ENCODE data around the gene ITPK1.

Gene ITPK1

GRCh38 chr14:92938235-92938875 lies 177.4 kb downstream of the ITPK1 start:
- Histone ChIP-seq H3K4me1 (ENCODE audit: low read length) (no peaks in the 10 kb centered on the region), H3F3A (ENCODE audit: insufficient read depth, low read length) (no peaks in the 10 kb centered on the region), H3K9me3 (replicated peaks; ENCODE audit: insufficient read depth, low read length) (no peaks in the 10 kb centered on the region), H3K36me3 (replicated peaks; ENCODE audit: insufficient read depth, low read length) (no peaks in the 10 kb centered on the region), H3K4me3 (ENCODE audit: low read length) (no peak overlapping the region), H2AFZ (ENCODE audit: low read length) (no peak overlapping the region), H3K9me2 (replicated peaks; ENCODE audit: insufficient read depth, low read length) (no peaks in the 10 kb centered on the region), H3K27me3 (replicated peaks; ENCODE audit: insufficient read depth, low read length) (no peaks in the 10 kb centered on the region), H4K20me1 (ENCODE audit: insufficient read depth, low read length) (no peaks in the 10 kb centered on the region), H3K9ac (ENCODE audit: low read length) (no peak overlapping the region), H3K4me2 (ENCODE audit: low read depth, low read length) (no peak overlapping the region), H3K27ac (ENCODE audit: low read length) (no peak overlapping the region), H3K79me2 (ENCODE audit: low read length) (no peaks in the 10 kb centered on the region)
- TF ChIP-seq EZH2 (optimal IDR thresholded peaks at IDR 0.05; ENCODE audit: low read depth, low read length) (no peak), EZH2phosphoT487 (IDR thresholded peaks at IDR 0.05; ENCODE audit: low read length) (no peak), CTCF (IDR thresholded peaks at IDR 0.05; ENCODE audit: low read length) (no peak)
- no peak for DNase-seq

- no peak for DNase-seq
- TF ChIP-seq EZH2phosphoT487 (IDR thresholded peaks at IDR 0.05; ENCODE audit: low read length): no peak
- TF ChIP-seq EZH2 (optimal IDR thresholded peaks at IDR 0.05; ENCODE audit: low read depth, low read length): no peak
- TF ChIP-seq CTCF (IDR thresholded peaks at IDR 0.05; ENCODE audit: low read length): no peak
- Histone ChIP-seq H3K9me2 (replicated peaks; ENCODE audit: insufficient read depth, low read length) (no peaks in the 10 kb centered on the region), H4K20me1 (ENCODE audit: insufficient read depth, low read length) (no peaks in the 10 kb centered on the region), H3K27me3 (replicated peaks; ENCODE audit: insufficient read depth, low read length) (no peaks in the 10 kb centered on the region), H3K79me2 (ENCODE audit: low read length) (no peaks in the 10 kb centered on the region), H2AFZ (ENCODE audit: low read length) (no peak overlapping the region), H3K4me1 (ENCODE audit: low read length) (no peaks in the 10 kb centered on the region), H3K9me3 (replicated peaks; ENCODE audit: insufficient read depth, low read length) (no peaks in the 10 kb centered on the region), H3K4me3 (ENCODE audit: low read length) (no peak overlapping the region), H3K36me3 (replicated peaks; ENCODE audit: insufficient read depth, low read length) (no peaks in the 10 kb centered on the region), H3F3A (ENCODE audit: insufficient read depth, low read length) (no peaks in the 10 kb centered on the region), H3K9ac (ENCODE audit: low read length) (no peak overlapping the region), H3K4me2 (ENCODE audit: low read depth, low read length) (no peak overlapping the region), H3K27ac (ENCODE audit: low read length) (no peak overlapping the region)
Observed at GRCh38 chr14:92937051-92937937, 178.4 kb downstream of the ITPK1 start.

GRCh38 chr14:92936085-92936484 lies 179.6 kb downstream of the ITPK1 start:
- H3K9ac ChIP-seq (ENCODE audit: low read length): no peak overlapping the region
- H4K20me1 ChIP-seq (ENCODE audit: insufficient read depth, low read length): no peaks in the 10 kb centered on the region
- no peaks in the 10 kb centered on the region for H3K9me2 ChIP-seq (replicated peaks; ENCODE audit: insufficient read depth, low read length)
- no peak overlapping the region for H3K4me3 ChIP-seq (ENCODE audit: low read length)
- H3K27me3 ChIP-seq (replicated peaks; ENCODE audit: insufficient read depth, low read length): no peaks in the 10 kb centered on the region
- H3F3A ChIP-seq (ENCODE audit: insufficient read depth, low read length): no peaks in the 10 kb centered on the region
- H3K27ac ChIP-seq (ENCODE audit: low read length): no peak overlapping the region
- no peak overlapping the region for H2AFZ ChIP-seq (ENCODE audit: low read length)
- no peaks in the 10 kb centered on the region for H3K9me3 ChIP-seq (replicated peaks; ENCODE audit: insufficient read depth, low read length)
- no peaks in the 10 kb centered on the region for H3K4me1 ChIP-seq (ENCODE audit: low read length)
- H3K79me2 ChIP-seq (ENCODE audit: low read length): no peaks in the 10 kb centered on the region
- DNase-seq: no peak
- no peak overlapping the region for H3K4me2 ChIP-seq (ENCODE audit: low read depth, low read length)
- H3K36me3 ChIP-seq (replicated peaks; ENCODE audit: insufficient read depth, low read length): no peaks in the 10 kb centered on the region
- TF ChIP-seq EZH2phosphoT487 (IDR thresholded peaks at IDR 0.05; ENCODE audit: low read length) (no peak), CTCF (IDR thresholded peaks at IDR 0.05; ENCODE audit: low read length) (no peak), EZH2 (optimal IDR thresholded peaks at IDR 0.05; ENCODE audit: low read depth, low read length) (no peak)
